IMR-90 (cell line): ENCODE results near the gene CPHXL2. TPM values are rescaled to one million over a fixed set of nuclear protein-coding genes. Genes with fewer than 3 reads are reported as not detected.

Experiments used
- ATAC-seq: fragments of 200-7000 bp; cut with Tn5 transposase; 2 replicates; pipeline ENCODE4 v1.9.1; 2020; ENCODE audit warnings: low read depth, mild to moderate bottlenecking, moderate library complexity
- BruUV-seq: library from RNA; stranded (reverse); fragments of 400-500 nt; replicated peaks from 2 replicates; lab custom pipeline; 2021; lab: Mats Ljungman, UMichigan
- CTCF ChIA-PET: fragments of 300-600 bp; formaldehyde crosslinking; extraction: SDS; loops from one replicate; lab custom pipeline; 2021; ENCODE audit warnings: antibody characterized with exemption; lab: Yijun Ruan, JAX
- POLR2A ChIA-PET: fragments of 300-600 bp; sonication (Branson Sonifier 250); formaldehyde crosslinking; loops from one replicate; lab custom pipeline; 2022; ENCODE audit warnings: antibody characterized with exemption; ENCODE audit not compliant: unreplicated experiment; lab: Charles Lee
- DNase-seq: peaks from one replicate; pipeline ENCODE4 v3.0.0; 2013
- H2AFZ ChIP-seq: replicated peaks from 2 replicates; pipeline ENCODE3; 2013; ENCODE audit warnings: low read length, mild to moderate bottlenecking; ENCODE audit not compliant: poor library complexity
- H2AK5ac ChIP-seq: 2 replicates; pipeline ENCODE4 v1.6.1; 2013; ENCODE audit warnings: low read depth, low read length, inconsistent platforms
- H2AK9ac ChIP-seq: replicated peaks from 2 replicates; pipeline ENCODE3; 2013; ENCODE audit warnings: mild to moderate bottlenecking, low read depth, low read length, moderate library complexity; ENCODE audit not compliant: poor library complexity
- H2BK120ac ChIP-seq: 2 replicates; pipeline ENCODE4 v1.6.1; 2013; ENCODE audit warnings: low read depth, low read length, inconsistent platforms
- H2BK15ac ChIP-seq: 3 replicates; pipeline ENCODE4 v1.6.1; 2013; ENCODE audit warnings: low read depth, low read length, inconsistent platforms
- H2BK20ac ChIP-seq: 2 replicates; pipeline ENCODE4 v1.6.1; 2013; ENCODE audit warnings: low read depth, mild to moderate bottlenecking, inconsistent platforms, low read length, moderate library complexity
- H2BK5ac ChIP-seq: 2 replicates; pipeline ENCODE4 v1.6.1; 2013; ENCODE audit warnings: mild to moderate bottlenecking, low read depth, low read length, inconsistent platforms; ENCODE audit not compliant: poor library complexity, severe bottlenecking
- H3K14ac ChIP-seq: replicated peaks from 2 replicates; pipeline ENCODE4 v1.6.1; 2013; ENCODE audit warnings: low read depth, low read length, inconsistent platforms
- H3K18ac ChIP-seq: 2 replicates; pipeline ENCODE4 v1.6.1; 2013; ENCODE audit warnings: low read depth, low read length, control low read depth
- H3K23ac ChIP-seq: 2 replicates; pipeline ENCODE4 v1.6.1; 2013; ENCODE audit warnings: low read depth, low read length, inconsistent platforms
- H3K27ac ChIP-seq: 2 replicates; pipeline ENCODE4 v1.5.1; 2013; ENCODE audit warnings: mild to moderate bottlenecking, control low read depth, low read length; ENCODE audit not compliant: insufficient read depth
- H3K27me3 ChIP-seq: 2 replicates; pipeline ENCODE4 v1.6.1; 2013; ENCODE audit warnings: low read length; ENCODE audit not compliant: control insufficient read depth, insufficient read depth
- H3K36me3 ChIP-seq: 2 replicates; pipeline ENCODE4 v1.6.1; 2013; ENCODE audit warnings: low read length, mixed read lengths; ENCODE audit not compliant: control insufficient read depth, insufficient read depth
- H3K4ac ChIP-seq: 2 replicates; pipeline ENCODE4 v1.6.1; 2013; ENCODE audit warnings: low read depth, low read length, inconsistent platforms
- H3K4me1 ChIP-seq: 2 replicates; pipeline ENCODE4 v1.6.1; 2013; ENCODE audit warnings: low read length, mixed read lengths; ENCODE audit not compliant: control insufficient read depth, insufficient read depth
- H3K4me2 ChIP-seq: 2 replicates; pipeline ENCODE4 v1.6.1; 2013; ENCODE audit warnings: low read depth, mild to moderate bottlenecking, control low read depth, low read length, moderate library complexity
- H3K4me3 ChIP-seq: 2 replicates; pipeline ENCODE4 v1.5.1; 2013; ENCODE audit warnings: low read depth, mild to moderate bottlenecking, control low read depth, low read length, moderate library complexity; ENCODE audit not compliant: insufficient read depth
- H3K56ac ChIP-seq: 2 replicates; pipeline ENCODE4 v1.6.1; 2013; ENCODE audit warnings: low read length, inconsistent platforms; ENCODE audit not compliant: insufficient read depth; ENCODE audit errors: extremely low read depth
- H3K79me1 ChIP-seq, 2 experiments: 2 replicates each; pipeline ENCODE4 v1.6.1; 2013; ENCODE audit warnings: low read length in 2 of 2, inconsistent platforms in 1 of 2, low read depth in 1 of 2
- H3K9ac ChIP-seq: 2 replicates; pipeline ENCODE4 v1.6.1; 2013; ENCODE audit warnings: low read depth, low read length, control low read depth
- H3K9me1 ChIP-seq: 2 replicates; pipeline ENCODE4 v1.6.1; 2013; ENCODE audit warnings: low read length, inconsistent platforms; ENCODE audit not compliant: insufficient read depth
- H3K9me3 ChIP-seq: 2 replicates; pipeline ENCODE4 v1.6.1; 2013; ENCODE audit warnings: low read length; ENCODE audit not compliant: control insufficient read depth, insufficient read depth
- H4K20me1 ChIP-seq: 2 replicates; pipeline ENCODE4 v1.6.1; 2013; ENCODE audit warnings: low read length, inconsistent platforms; ENCODE audit not compliant: insufficient read depth
- H4K5ac ChIP-seq: 2 replicates; pipeline ENCODE4 v1.6.1; 2013; ENCODE audit warnings: mild to moderate bottlenecking, low read depth, low read length, control low read depth
- H4K8ac ChIP-seq, 2 experiments: 2 replicates each; pipeline ENCODE4 v1.6.1; 2013; ENCODE audit warnings: low read depth in 2 of 2, low read length in 2 of 2, control low read depth in 1 of 2, inconsistent platforms in 1 of 2
- H4K91ac ChIP-seq: 2 replicates; pipeline ENCODE4 v1.6.1; 2013; ENCODE audit warnings: low read depth, low read length, inconsistent platforms; ENCODE audit not compliant: insufficient read depth
- BHLHE40 ChIP-seq: fragments of 150-350 bp; IDR thresholded peaks from 2 replicates; pipeline ENCODE4 v1.6.1; 2016; ENCODE audit warnings: mild to moderate bottlenecking, low read depth, low read length
- CEBPB ChIP-seq: IDR thresholded peaks from 2 replicates; pipeline ENCODE4 v1.6.1; 2012; ENCODE audit warnings: low read depth, low read length, improper control_type of control experiment
- CHD1 ChIP-seq: IDR thresholded peaks from 2 replicates; pipeline ENCODE4 v1.6.1; 2012; ENCODE audit warnings: low read depth, low read length, improper control_type of control experiment
- CTCF ChIP-seq: conservative IDR thresholded peaks from 2 replicates; pipeline ENCODE4 v1.5.1; 2012; ENCODE audit warnings: mild to moderate bottlenecking, low read depth, low read length, improper control_type of control experiment
- FOS ChIP-seq: fragments of 150-350 bp; IDR thresholded peaks from 2 replicates; pipeline ENCODE4 v1.6.1; 2016; ENCODE audit warnings: low read depth, low read length
- MAZ ChIP-seq: IDR thresholded peaks from 2 replicates; pipeline ENCODE4 v1.6.1; 2012; ENCODE audit warnings: low read depth, mild to moderate bottlenecking, low read length, improper control_type of control experiment, moderate library complexity, borderline replicate concordance
- MXI1 ChIP-seq: IDR thresholded peaks from 2 replicates; pipeline ENCODE4 v1.6.1; 2012; ENCODE audit warnings: low read depth, mild to moderate bottlenecking, low read length, moderate library complexity, borderline replicate concordance
- NFE2L2 ChIP-seq: fragments of 150-350 bp; IDR thresholded peaks from 2 replicates; pipeline ENCODE4 v1.6.1; 2016; ENCODE audit warnings: low read depth, mild to moderate bottlenecking, low read length
- RAD21 ChIP-seq: IDR thresholded peaks from 2 replicates; pipeline ENCODE4 v1.6.1; 2012; ENCODE audit warnings: low read length, improper control_type of control experiment
- RCOR1 ChIP-seq: IDR thresholded peaks from 2 replicates; pipeline ENCODE4 v1.6.1; 2012; ENCODE audit warnings: mild to moderate bottlenecking, low read length, improper control_type of control experiment; ENCODE audit not compliant: insufficient replicate concordance
- SMC3 ChIP-seq: fragments of 150-350 bp; IDR thresholded peaks from 2 replicates; pipeline ENCODE4 v1.6.1; 2016; ENCODE audit warnings: low read depth, mild to moderate bottlenecking, antibody characterized with exemption, low read length, moderate library complexity
- USF2 ChIP-seq: fragments of 150-350 bp; IDR thresholded peaks from 2 replicates; pipeline ENCODE4 v1.6.1; 2017; ENCODE audit warnings: mild to moderate bottlenecking, antibody characterized with exemption, low read length, low read depth
- dilution Hi-C: fragments of 300-500 bp; cut with HindIII; formaldehyde crosslinking; loops from one replicate; pipeline ENCODE4 v1.14.3; 2018; ENCODE audit warnings: low sequenced_read_pairs; ENCODE audit not compliant: unreplicated experiment
- in situ Hi-C: fragments of 300-500 bp; cut with MboI; formaldehyde crosslinking; loops from 3 replicates; pipeline ENCODE4 v1.14.3; 2019; ENCODE audit warnings: low sequenced_read_pairs, inconsistent platforms, mixed read lengths
- intact Hi-C: fragments of 100-400 bp; cut with micrococcal nuclease; formaldehyde crosslinking; loops from 2 replicates; pipeline ENCODE4 v1.10.0; 2022
- polyA plus RNA-seq, 3 experiments: library from polyadenylated mRNA; depleted of rRNA; stranded (reverse); fragments of >200 nt; gene quantifications; 2 replicates each; pipeline ENCODE4 v1.2.3, GENCODE V29; 2012; ENCODE audit warnings: low replicate concordance in 1 of 3
- total RNA-seq: library from RNA; depleted of rRNA; stranded (reverse); fragments of >200 nt; gene quantifications from 2 replicates; pipeline ENCODE4 v1.2.3, GENCODE V29; 2012
- TF ChIP-seq, protein P1 (sequence below): fragments of 150-350 bp; IDR thresholded peaks from 2 replicates; pipeline ENCODE4 v1.6.1; 2016; ENCODE audit warnings: low read depth, mild to moderate bottlenecking, low read length, moderate library complexity, borderline replicate concordance

Gene CPHXL2
- total and polyA plus RNA-seq, 2 of the 4 experiments (the other 2 are of a cell fraction): not detected

DNA sequence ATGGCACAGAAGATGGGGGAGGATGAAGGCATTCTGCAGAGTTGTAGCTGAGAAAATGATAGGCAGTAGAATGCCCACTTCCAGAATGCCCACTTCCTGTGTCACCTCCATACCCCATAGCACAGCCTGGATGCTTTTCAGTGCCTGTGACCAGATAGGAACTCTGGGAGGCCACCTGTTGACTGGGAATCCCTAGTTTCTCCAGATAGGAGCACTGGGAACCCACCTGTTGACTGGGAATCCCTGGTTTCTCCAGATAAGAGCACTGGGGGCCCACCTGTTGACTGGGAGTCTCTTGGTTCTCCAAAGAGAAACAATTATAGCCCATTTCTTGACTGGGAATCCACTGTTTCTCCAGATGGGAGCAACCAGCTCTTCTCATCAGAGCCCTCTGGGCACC lies 37.9 kb upstream of the CPHXL2 start:
- Histone ChIP-seq H3K4me2 (no peak overlapping the region), H2AK9ac (no peak overlapping the region), H3K9ac (no peak overlapping the region), H3K14ac (no peak overlapping the region), H2BK20ac (no peak overlapping the region), H4K20me1 (no peaks in the 10 kb centered on the region), H3K9me3 (peaks cover 6% of the 10 kb centered on the region; the same call in 1 of the 2 replicates), H2BK120ac (no peak overlapping the region), H3K56ac (no peak overlapping the region), H3K36me3 (no peaks in the 10 kb centered on the region), H3K27me3 (peaks cover 3% of the 10 kb centered on the region; the same call in 1 of the 2 replicates), H3K4me1 (no peaks in the 10 kb centered on the region), H2AFZ (no peak overlapping the region), H3K23ac (no peak overlapping the region), H3K4me3 (no peak overlapping the region), H3K9me1 (no peaks in the 10 kb centered on the region), H3K27ac (no peak overlapping the region), H3K18ac (no peak overlapping the region), H2BK5ac (no peak overlapping the region), H4K5ac (no peak overlapping the region), H3K79me1 (no peaks in the 10 kb centered on the region), H2BK15ac (no peak overlapping the region), H3K4ac (no peak overlapping the region), H4K91ac (no peak overlapping the region), H4K8ac (no peak overlapping the region), H2AK5ac (no peak overlapping the region)
- no peak for TF ChIP-seq USF2
- TF ChIP-seq NFE2L2: no peak
- no peak for TF ChIP-seq SMC3
- no peak for TF ChIP-seq RCOR1
- no peak for TF ChIP-seq MAZ
- TF ChIP-seq FOS: no peak
- TF ChIP-seq, protein P1, sequence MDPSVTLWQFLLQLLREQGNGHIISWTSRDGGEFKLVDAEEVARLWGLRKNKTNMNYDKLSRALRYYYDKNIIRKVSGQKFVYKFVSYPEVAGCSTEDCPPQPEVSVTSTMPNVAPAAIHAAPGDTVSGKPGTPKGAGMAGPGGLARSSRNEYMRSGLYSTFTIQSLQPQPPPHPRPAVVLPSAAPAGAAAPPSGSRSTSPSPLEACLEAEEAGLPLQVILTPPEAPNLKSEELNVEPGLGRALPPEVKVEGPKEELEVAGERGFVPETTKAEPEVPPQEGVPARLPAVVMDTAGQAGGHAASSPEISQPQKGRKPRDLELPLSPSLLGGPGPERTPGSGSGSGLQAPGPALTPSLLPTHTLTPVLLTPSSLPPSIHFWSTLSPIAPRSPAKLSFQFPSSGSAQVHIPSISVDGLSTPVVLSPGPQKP: no peak
- TF ChIP-seq MXI1: no peak
- no peak for TF ChIP-seq CEBPB
- TF ChIP-seq RAD21: no peak
- no peak for TF ChIP-seq CHD1
- TF ChIP-seq CTCF: no peak
- no peak for TF ChIP-seq BHLHE40
- ChIA-PET CTCF (no interaction called here), POLR2A (no interaction called here)
- dilution Hi-C loops: no loop called here
- BruUV-seq: no TSS peak
- no peak for DNase-seq
- in situ Hi-C loops: no loop called here
- no peak for ATAC-seq
- intact Hi-C loops: no loop called here
